ENCODE data around the gene PPM1E. TPM values are rescaled to one million over a fixed set of nuclear protein-coding genes. Genes with fewer than 3 reads are reported as not detected.

PPM1E gene
- polyA plus RNA-seq, 3 donors = not detected

DNA sequence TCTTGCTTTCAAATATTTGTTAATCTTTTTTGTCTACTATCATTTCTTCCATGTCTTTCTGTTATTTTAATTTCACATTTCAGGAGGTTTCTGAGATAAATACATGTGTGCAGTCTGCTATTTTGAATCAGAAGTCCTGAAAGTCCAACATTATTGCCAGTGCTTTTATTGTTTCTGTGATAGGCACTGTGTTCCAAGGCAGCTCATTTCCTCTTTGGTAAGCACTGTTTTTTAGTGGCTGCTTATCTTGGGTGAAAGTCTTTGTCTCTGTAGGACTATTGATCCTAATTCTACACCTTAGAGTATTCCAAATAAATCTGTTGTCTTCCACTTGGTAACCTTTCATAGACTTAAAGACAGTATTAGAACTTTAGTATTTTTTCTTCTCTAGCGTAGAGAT is 76.1 kb downstream of the PPM1E start:
- Histone ChIP-seq H3K79me2 (ENCODE audit: insufficient read depth, low read length) (no peaks in the 10 kb centered on the region), H3K9me3 (replicated peaks in 1 of 2; ENCODE audit: control insufficient read depth in 1 of 2, insufficient read depth in 1 of 2, low read length in 2 of 2) (no peaks in the 10 kb centered on the region), H3K36me3 (replicated peaks in 1 of 2; ENCODE audit: control insufficient read depth in 1 of 2, insufficient read depth in 2 of 2, low read length in 2 of 2) (no peaks in the 10 kb centered on the region), H3K4me2 (replicated peaks; ENCODE audit: extremely low read depth, low read length, poor library complexity, severe bottlenecking) (no peak overlapping the region), H3K4me3 (replicated peaks in 1 of 3; ENCODE audit: low read depth in 2 of 3, low read length in 3 of 3) (no peak overlapping the region), H2AFZ (ENCODE audit: insufficient read depth, low read depth, low read length, poor library complexity, severe bottlenecking) (no peak overlapping the region), H4K20me1 (ENCODE audit: insufficient read depth, low read length) (no peaks in the 10 kb centered on the region), H3K9ac (ENCODE audit: insufficient read depth, low read length, poor library complexity, severe bottlenecking) (no peak overlapping the region), H3K27ac (ENCODE audit: low read depth in 1 of 2, low read length in 2 of 2) (no peak overlapping the region), H3K27me3 (ENCODE audit: control insufficient read depth in 2 of 2, insufficient read depth in 2 of 2, low read length in 2 of 2) (peaks cover 0 to 2% of the 10 kb centered on the region in 2 donors), H3K4me1 (ENCODE audit: control insufficient read depth in 1 of 2, insufficient read depth in 2 of 2, low read length in 2 of 2) (no peaks in the 10 kb centered on the region)
- intact Hi-C loops (cut with micrococcal nuclease) = no loop called here
- Mint-ChIP-seq H3K9me3 (peaks cover 0 to 7% (median 2%) of the 10 kb centered on the region in 7 donors), H3K4me1 (no peaks in the 10 kb centered on the region), H3K4me3 (no peak overlapping the region), H3K36me3 (no peaks in the 10 kb centered on the region), H3K27ac (no peak overlapping the region), H3K27me3 (ENCODE audit: low read depth in 3 of 3) (peaks cover 5 to 21% (median 12%) of the 10 kb centered on the region in 3 donors)
- no CpG with 5 or more reads among the region's 1 CpG for WGBS (ENCODE audit: insufficient coverage)
- DNase-seq = no peak
- TF ChIP-seq, protein P1, sequence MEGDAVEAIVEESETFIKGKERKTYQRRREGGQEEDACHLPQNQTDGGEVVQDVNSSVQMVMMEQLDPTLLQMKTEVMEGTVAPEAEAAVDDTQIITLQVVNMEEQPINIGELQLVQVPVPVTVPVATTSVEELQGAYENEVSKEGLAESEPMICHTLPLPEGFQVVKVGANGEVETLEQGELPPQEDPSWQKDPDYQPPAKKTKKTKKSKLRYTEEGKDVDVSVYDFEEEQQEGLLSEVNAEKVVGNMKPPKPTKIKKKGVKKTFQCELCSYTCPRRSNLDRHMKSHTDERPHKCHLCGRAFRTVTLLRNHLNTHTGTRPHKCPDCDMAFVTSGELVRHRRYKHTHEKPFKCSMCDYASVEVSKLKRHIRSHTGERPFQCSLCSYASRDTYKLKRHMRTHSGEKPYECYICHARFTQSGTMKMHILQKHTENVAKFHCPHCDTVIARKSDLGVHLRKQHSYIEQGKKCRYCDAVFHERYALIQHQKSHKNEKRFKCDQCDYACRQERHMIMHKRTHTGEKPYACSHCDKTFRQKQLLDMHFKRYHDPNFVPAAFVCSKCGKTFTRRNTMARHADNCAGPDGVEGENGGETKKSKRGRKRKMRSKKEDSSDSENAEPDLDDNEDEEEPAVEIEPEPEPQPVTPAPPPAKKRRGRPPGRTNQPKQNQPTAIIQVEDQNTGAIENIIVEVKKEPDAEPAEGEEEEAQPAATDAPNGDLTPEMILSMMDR (IDR thresholded peaks at IDR 0.05) = no peak

DNA sequence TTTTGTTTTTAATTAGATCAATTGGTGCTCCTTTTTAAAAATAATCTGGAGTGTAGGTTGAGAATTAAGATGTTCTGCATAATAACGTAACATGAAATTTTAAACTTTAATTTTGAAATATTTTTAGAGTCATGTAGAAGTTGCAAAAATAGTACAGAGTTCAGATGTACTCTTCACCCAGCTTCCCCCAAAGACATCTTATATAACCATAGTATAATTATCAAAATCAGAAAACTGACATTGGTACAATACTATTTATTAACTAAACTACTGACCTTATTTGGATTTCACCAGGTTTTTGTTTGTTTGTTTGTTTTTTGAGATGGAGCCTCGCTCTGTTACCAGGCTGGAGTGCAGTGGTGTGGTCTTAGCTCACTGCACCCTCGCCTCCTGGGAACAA is 76.9 kb downstream of the PPM1E start:
- H3K9ac ChIP-seq (ENCODE audit: insufficient read depth, low read length, poor library complexity, severe bottlenecking) = no peak overlapping the region
- H3K79me2 ChIP-seq (ENCODE audit: insufficient read depth, low read length) = no peaks in the 10 kb centered on the region
- Mint-ChIP-seq H3K9me3 (peaks cover 0 to 7% (median 3%) of the 10 kb centered on the region in 7 donors), H3K4me1 (no peaks in the 10 kb centered on the region), H3K4me3 (no peak overlapping the region), H3K27me3 (ENCODE audit: low read depth in 3 of 3) (peaks cover 5 to 19% (median 13%) of the 10 kb centered on the region in 3 donors), H3K27ac (no peak overlapping the region), H3K36me3 (no peaks in the 10 kb centered on the region)
- H3K4me2 ChIP-seq (replicated peaks; ENCODE audit: extremely low read depth, low read length, poor library complexity, severe bottlenecking) = no peak overlapping the region
- H4K20me1 ChIP-seq (ENCODE audit: insufficient read depth, low read length) = no peaks in the 10 kb centered on the region
- intact Hi-C loops (cut with micrococcal nuclease) = no loop called here
- TF ChIP-seq, protein P1 (IDR thresholded peaks at IDR 0.05) = no peak
- no peaks in the 10 kb centered on the region for H3K4me1 ChIP-seq (ENCODE audit: control insufficient read depth in 1 of 2, insufficient read depth in 2 of 2, low read length in 2 of 2)
- no peak overlapping the region for H3K27ac ChIP-seq (ENCODE audit: low read depth in 1 of 2, low read length in 2 of 2)
- WGBS (ENCODE audit: insufficient coverage) = 100% methylated on average over 2 of the region's 3 CpGs
- no peaks in the 10 kb centered on the region for H3K36me3 ChIP-seq (replicated peaks in 1 of 2; ENCODE audit: control insufficient read depth in 1 of 2, insufficient read depth in 2 of 2, low read length in 2 of 2)
- H3K27me3 ChIP-seq (ENCODE audit: control insufficient read depth in 2 of 2, insufficient read depth in 2 of 2, low read length in 2 of 2) = peaks cover 0 to 2% of the 10 kb centered on the region in 2 donors
- no peak for DNase-seq
- no peak overlapping the region for H3K4me3 ChIP-seq (replicated peaks in 1 of 3; ENCODE audit: low read depth in 2 of 3, low read length in 3 of 3)
- no peak overlapping the region for H2AFZ ChIP-seq (ENCODE audit: insufficient read depth, low read depth, low read length, poor library complexity, severe bottlenecking)
- H3K9me3 ChIP-seq (replicated peaks in 1 of 2; ENCODE audit: control insufficient read depth in 1 of 2, insufficient read depth in 1 of 2, low read length in 2 of 2) = no peaks in the 10 kb centered on the region

All from CD14-positive monocyte (primary cell).